Measurements from ENCODE around the gene TMEM38A.

The TMEM38A gene

GRCh38 chr19:16625163-16625958 lies 35.6 kb upstream of the TMEM38A start:
- no peaks in the 10 kb centered on the region for H3K9me3 ChIP-seq (ENCODE audit: control extremely low read depth in 1 of 5, control insufficient read depth in 4 of 5, insufficient read depth in 2 of 5, low read depth in 1 of 5, low read length in 4 of 5)
- 95% methylated on average over 13 of the region's 16 CpGs for WGBS (ENCODE audit: insufficient coverage)
- H3K4me1 ChIP-seq (ENCODE audit: control extremely low read depth in 1 of 4, control insufficient read depth in 4 of 4, insufficient read depth in 4 of 4, low read length in 3 of 4), result peaks cover 6 to 26% (median 21%) of the 10 kb centered on the region in 4 experiments
- H3K27ac ChIP-seq (ENCODE audit: insufficient read depth in 1 of 2, low read depth in 1 of 2, low read length in 2 of 2, poor library complexity in 1 of 2, severe bottlenecking in 2 of 2), result no peak overlapping the region
- DNase-seq, result no peak
- POLR2A ChIA-PET, result interaction anchor here (1.3 kb wide), 1 partner anchor 41 kb away, joined by 4 read pairs; no protein-coding TSS in a partner anchor
- H3K27me3 ChIP-seq (replicated peaks in 2 of 5; ENCODE audit: control insufficient read depth in 4 of 5, insufficient read depth in 5 of 5, low read length in 4 of 5), result no peaks in the 10 kb centered on the region
- H3K4me3 ChIP-seq (ENCODE audit: control insufficient read depth in 1 of 7, extremely low read depth in 1 of 7, insufficient read depth in 4 of 7, low read depth in 2 of 7, low read length in 6 of 7), result no peak overlapping the region
- CTCF ChIA-PET, result interaction anchor here (0.5 to 1.6 kb wide), 7 partner anchors 12 to 209 kb away, joined by 3 to 5 read pairs (median 3); no protein-coding TSS in a partner anchor
- H3K36me3 ChIP-seq (ENCODE audit: control insufficient read depth in 4 of 4, insufficient read depth in 4 of 4, low read length in 3 of 4), result peaks cover 7 to 40% (median 14%) of the 10 kb centered on the region in 4 experiments

DNA sequence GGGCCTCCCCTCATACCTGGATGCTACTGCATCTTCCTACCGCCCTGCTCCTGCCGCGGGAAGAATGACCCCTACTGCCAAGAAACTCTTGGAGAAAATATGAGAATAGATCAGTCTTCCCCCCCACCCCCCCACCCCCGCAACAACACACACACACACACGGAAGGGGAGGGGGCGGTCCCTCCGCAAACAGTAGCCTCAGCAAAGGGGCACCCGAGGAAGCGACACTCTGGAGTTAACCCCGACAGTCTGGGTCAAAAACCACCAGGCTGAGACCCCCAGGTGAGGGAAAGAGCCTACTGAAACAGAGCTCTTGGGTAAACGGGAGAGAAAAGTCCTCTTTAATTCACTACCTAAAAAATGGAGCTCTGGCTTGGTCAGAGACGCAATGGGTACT lies 34.1 kb upstream of the TMEM38A start:
- 0% methylated on average over 3 of the region's 12 CpGs for WGBS (ENCODE audit: insufficient coverage)
- H3K27ac ChIP-seq (ENCODE audit: insufficient read depth in 1 of 2, low read depth in 1 of 2, low read length in 2 of 2, poor library complexity in 1 of 2, severe bottlenecking in 2 of 2), result peak overlapping the region; percentile 77 to 89
- H3K4me1 ChIP-seq (ENCODE audit: control extremely low read depth in 1 of 4, control insufficient read depth in 4 of 4, insufficient read depth in 4 of 4, low read length in 3 of 4), result peaks cover 6 to 26% (median 21%) of the 10 kb centered on the region in 4 experiments
- peak in 1 of 3 donors; percentile 23 for DNase-seq
- peak overlapping the region; percentile 74 to 94 (median 89) for H3K4me3 ChIP-seq (ENCODE audit: control insufficient read depth in 1 of 7, extremely low read depth in 1 of 7, insufficient read depth in 4 of 7, low read depth in 2 of 7, low read length in 6 of 7)
- no peaks in the 10 kb centered on the region for H3K9me3 ChIP-seq (ENCODE audit: control extremely low read depth in 1 of 5, control insufficient read depth in 4 of 5, insufficient read depth in 2 of 5, low read depth in 1 of 5, low read length in 4 of 5)
- POLR2A ChIA-PET, result interaction anchor here (0.7 to 3.3 kb wide), 6 partner anchors 8 to 111 kb away, joined by 3 to 16 read pairs (median 6); partner anchors contain the start of gene SLC35E1
- H3K36me3 ChIP-seq (ENCODE audit: control insufficient read depth in 4 of 4, insufficient read depth in 4 of 4, low read length in 3 of 4), result peaks cover 12 to 42% (median 19%) of the 10 kb centered on the region in 4 experiments
- CTCF ChIA-PET, result interaction anchor here (0.6 to 3.5 kb wide), 7 partner anchors 9 to 55 kb away, joined by 3 to 9 read pairs (median 4); no protein-coding TSS in a partner anchor
- H3K27me3 ChIP-seq (replicated peaks in 2 of 5; ENCODE audit: control insufficient read depth in 4 of 5, insufficient read depth in 5 of 5, low read length in 4 of 5), result no peaks in the 10 kb centered on the region

GRCh38 chr19:16627193-16627927 lies 33.6 kb upstream of the TMEM38A start:
- H3K4me3 ChIP-seq (ENCODE audit: control insufficient read depth in 1 of 7, extremely low read depth in 1 of 7, insufficient read depth in 4 of 7, low read depth in 2 of 7, low read length in 6 of 7), result peak overlapping the region; percentile 74 to 94 (median 89)
- POLR2A ChIA-PET, result interaction anchor here (1.0 to 3.3 kb wide), 6 partner anchors 8 to 55 kb away, joined by 4 to 16 read pairs (median 6); partner anchors contain the start of gene SLC35E1
- peaks cover 6 to 26% (median 21%) of the 10 kb centered on the region in 4 experiments for H3K4me1 ChIP-seq (ENCODE audit: control extremely low read depth in 1 of 4, control insufficient read depth in 4 of 4, insufficient read depth in 4 of 4, low read length in 3 of 4)
- DNase-seq, result peak in 2 of 3 donors; percentile 28 to 37
- H3K9me3 ChIP-seq (ENCODE audit: control extremely low read depth in 1 of 5, control insufficient read depth in 4 of 5, insufficient read depth in 2 of 5, low read depth in 1 of 5, low read length in 4 of 5), result no peaks in the 10 kb centered on the region
- no peaks in the 10 kb centered on the region for H3K27me3 ChIP-seq (replicated peaks in 2 of 5; ENCODE audit: control insufficient read depth in 4 of 5, insufficient read depth in 5 of 5, low read length in 4 of 5)
- H3K27ac ChIP-seq (ENCODE audit: insufficient read depth in 1 of 2, low read depth in 1 of 2, low read length in 2 of 2, poor library complexity in 1 of 2, severe bottlenecking in 2 of 2), result peak overlapping the region; percentile 77 to 89
- CTCF ChIA-PET, result interaction anchor here (0.6 to 3.5 kb wide), 6 partner anchors 9 to 54 kb away, joined by 3 to 9 read pairs (median 4); no protein-coding TSS in a partner anchor
- peaks cover 12 to 39% (median 19%) of the 10 kb centered on the region in 4 experiments for H3K36me3 ChIP-seq (ENCODE audit: control insufficient read depth in 4 of 4, insufficient read depth in 4 of 4, low read length in 3 of 4)
- WGBS (ENCODE audit: insufficient coverage), result 0% methylated on average over 32 of the region's 52 CpGs

- H3K27me3 ChIP-seq (replicated peaks in 2 of 5; ENCODE audit: control insufficient read depth in 4 of 5, insufficient read depth in 5 of 5, low read length in 4 of 5), result no peaks in the 10 kb centered on the region
- CTCF ChIA-PET, result interaction anchor here (0.6 to 3.5 kb wide), 5 partner anchors 9 to 54 kb away, joined by 3 to 9 read pairs (median 3); no protein-coding TSS in a partner anchor
- DNase-seq, result no peak
- peaks cover 12 to 40% (median 21%) of the 10 kb centered on the region in 4 experiments for H3K36me3 ChIP-seq (ENCODE audit: control insufficient read depth in 4 of 4, insufficient read depth in 4 of 4, low read length in 3 of 4)
- POLR2A ChIA-PET, result interaction anchor here (1.6 to 3.3 kb wide), 5 partner anchors 10 to 55 kb away, joined by 4 to 16 read pairs (median 9); partner anchors contain the start of gene SLC35E1
- H3K4me1 ChIP-seq (ENCODE audit: control extremely low read depth in 1 of 4, control insufficient read depth in 4 of 4, insufficient read depth in 4 of 4, low read length in 3 of 4), result peaks cover 6 to 26% (median 21%) of the 10 kb centered on the region in 4 experiments
- peak overlapping the region; percentile 74 to 94 (median 89) for H3K4me3 ChIP-seq (ENCODE audit: control insufficient read depth in 1 of 7, extremely low read depth in 1 of 7, insufficient read depth in 4 of 7, low read depth in 2 of 7, low read length in 6 of 7)
- WGBS (ENCODE audit: insufficient coverage), result 0% methylated on average over 5 of the region's 38 CpGs
- H3K27ac ChIP-seq (ENCODE audit: insufficient read depth in 1 of 2, low read depth in 1 of 2, low read length in 2 of 2, poor library complexity in 1 of 2, severe bottlenecking in 2 of 2), result peak overlapping the region; percentile 77 to 89
- no peaks in the 10 kb centered on the region for H3K9me3 ChIP-seq (ENCODE audit: control extremely low read depth in 1 of 5, control insufficient read depth in 4 of 5, insufficient read depth in 2 of 5, low read depth in 1 of 5, low read length in 4 of 5)
Observed at GRCh38 chr19:16627928-16628182, 33.1 kb upstream of the TMEM38A start.

GRCh38 chr19:16628183-16628983 lies 32.6 kb upstream of the TMEM38A start, which contains the start of gene MED26:
TSS of gene MED26 (minus strand) at chr19:16628204. CDS start at chr19:16627943, 261 bp downstream.
- Histone ChIP-seq H3K27me3 (replicated peaks in 2 of 5; ENCODE audit: control insufficient read depth in 4 of 5, insufficient read depth in 5 of 5, low read length in 4 of 5) (no peaks in the 10 kb centered on the region), H3K27ac (ENCODE audit: insufficient read depth in 1 of 2, low read depth in 1 of 2, low read length in 2 of 2, poor library complexity in 1 of 2, severe bottlenecking in 2 of 2) (peak within 1 kb of the TSS; percentile 77 to 89), H3K4me3 (ENCODE audit: control insufficient read depth in 1 of 7, extremely low read depth in 1 of 7, insufficient read depth in 4 of 7, low read depth in 2 of 7, low read length in 6 of 7) (peak within 1 kb of the TSS; percentile 82 to 99 (median 89)), H3K9me3 (ENCODE audit: control extremely low read depth in 1 of 5, control insufficient read depth in 4 of 5, insufficient read depth in 2 of 5, low read depth in 1 of 5, low read length in 4 of 5) (no peaks in the 10 kb centered on the region), H3K4me1 (ENCODE audit: control extremely low read depth in 1 of 4, control insufficient read depth in 4 of 4, insufficient read depth in 4 of 4, low read length in 3 of 4) (peaks cover 6 to 26% (median 21%) of the 10 kb centered on the region in 4 experiments), H3K36me3 (ENCODE audit: control insufficient read depth in 4 of 4, insufficient read depth in 4 of 4, low read length in 3 of 4) (peaks cover 12 to 37% (median 21%) of the 10 kb centered on the region in 4 experiments)
- ChIA-PET CTCF (interaction anchor here (0.9 to 3.5 kb wide), 3 partner anchors 10 to 55 kb away, joined by 3 to 9 read pairs (median 4); no protein-coding TSS in a partner anchor), POLR2A (interaction anchor here (1.1 to 3.3 kb wide), 6 partner anchors 9 to 56 kb away, joined by 4 to 16 read pairs (median 6); partner anchors contain the start of genes SLC35E1 and SMIM7)
- peak; percentile 91 to 95 (median 94) for DNase-seq
- WGBS (ENCODE audit: insufficient coverage), result 0% methylated on average over 76 of the region's 98 CpGs
